Measurements from ENCODE around the gene SCAF1.
A peak's percentile ranks its signal among the peaks of the same experiment; 100 is the strongest.

The SCAF1 gene

DNA sequence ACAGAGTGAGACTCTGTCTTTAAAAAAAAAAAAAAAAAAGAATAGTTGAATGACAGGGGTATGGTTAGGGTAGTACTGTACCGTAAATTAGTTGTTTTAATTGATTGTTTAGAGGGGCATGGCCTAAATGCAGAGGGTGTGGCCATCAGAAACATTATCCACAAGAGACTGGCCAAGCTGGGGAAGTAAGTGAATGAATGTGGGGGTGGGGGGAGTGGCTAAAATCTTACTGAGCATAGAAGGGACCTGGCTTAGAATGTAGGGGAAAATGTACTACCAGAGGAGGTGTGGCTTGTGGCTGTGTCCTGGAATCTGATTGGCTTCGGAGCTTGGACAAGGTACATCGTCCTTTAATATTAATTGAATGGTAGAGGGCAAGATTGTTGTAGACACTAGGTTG, 27.5 kb downstream of the SCAF1 start:
- no peak for DNase-seq

DNA sequence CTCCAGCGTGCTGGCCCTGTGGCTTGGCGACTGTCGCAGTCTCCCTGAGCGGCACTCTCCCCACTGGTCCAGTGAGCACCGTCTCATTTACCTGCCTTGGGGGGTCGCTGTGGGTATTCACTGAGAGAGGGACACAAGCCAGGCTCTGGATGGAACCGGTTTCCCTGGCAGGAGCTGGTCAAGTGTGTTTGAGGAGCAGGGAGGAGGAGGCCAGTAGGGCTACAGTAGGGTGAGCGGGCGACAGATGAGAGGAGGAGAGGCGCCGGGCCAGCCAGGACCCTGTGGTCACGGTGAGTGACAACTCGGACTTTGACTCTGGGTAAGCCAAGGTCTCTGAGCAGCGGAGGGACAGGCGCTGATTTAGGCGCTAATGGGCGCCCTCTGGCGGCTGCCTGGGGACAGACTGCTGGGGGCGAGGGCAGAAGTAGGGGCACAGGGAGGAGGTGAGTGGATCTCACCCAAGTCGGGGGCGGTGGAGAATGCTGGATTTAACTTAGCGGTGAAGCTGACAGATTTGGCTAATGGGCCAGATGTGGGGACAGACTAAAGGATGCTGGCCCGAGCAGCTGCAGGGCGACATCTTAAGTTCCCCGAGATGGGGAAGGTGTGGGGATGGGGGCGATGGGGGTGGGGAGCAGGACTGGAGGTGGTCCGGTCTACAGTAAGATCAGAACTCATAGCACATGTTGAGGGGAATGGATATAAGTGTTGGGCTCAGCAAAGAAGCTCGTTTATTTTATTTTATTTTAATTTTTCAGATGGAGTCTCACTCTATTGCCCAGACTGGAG, 30.3 kb downstream of the SCAF1 start:
- DNase-seq: peak; percentile 84

DNA sequence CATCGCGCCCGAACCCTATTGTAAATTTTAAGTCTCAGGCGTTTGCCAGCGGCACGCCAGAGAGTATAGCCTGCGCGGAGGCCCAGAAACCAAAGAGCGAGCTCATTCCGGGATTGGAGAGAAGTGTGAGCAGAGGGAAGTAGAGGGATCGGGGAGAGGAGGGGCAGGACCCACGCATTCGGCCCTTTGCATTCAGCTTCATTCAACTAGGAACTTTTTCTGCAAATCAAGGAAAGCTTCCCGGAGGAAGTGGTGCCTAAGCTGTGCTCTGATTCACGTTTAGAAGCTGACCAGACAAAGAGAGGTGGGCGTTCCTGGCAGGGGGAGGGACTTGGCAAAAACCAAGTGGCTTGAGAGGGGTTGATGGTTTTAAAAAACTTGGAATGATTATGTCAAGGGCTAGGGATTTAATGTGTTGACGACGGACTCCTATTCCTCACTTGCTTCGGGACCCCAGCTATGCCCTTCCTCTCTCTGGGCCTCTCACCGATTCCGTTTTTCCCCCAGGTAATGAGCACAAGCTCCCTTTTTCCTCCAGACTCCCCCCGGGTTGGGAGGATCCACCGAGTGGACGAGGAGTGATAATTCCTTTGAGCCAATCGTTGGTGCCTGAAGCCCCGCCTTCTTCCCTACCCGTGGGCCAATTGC, 34.3 kb downstream of the SCAF1 start:
- DNase-seq: peak; percentile 95

DNA sequence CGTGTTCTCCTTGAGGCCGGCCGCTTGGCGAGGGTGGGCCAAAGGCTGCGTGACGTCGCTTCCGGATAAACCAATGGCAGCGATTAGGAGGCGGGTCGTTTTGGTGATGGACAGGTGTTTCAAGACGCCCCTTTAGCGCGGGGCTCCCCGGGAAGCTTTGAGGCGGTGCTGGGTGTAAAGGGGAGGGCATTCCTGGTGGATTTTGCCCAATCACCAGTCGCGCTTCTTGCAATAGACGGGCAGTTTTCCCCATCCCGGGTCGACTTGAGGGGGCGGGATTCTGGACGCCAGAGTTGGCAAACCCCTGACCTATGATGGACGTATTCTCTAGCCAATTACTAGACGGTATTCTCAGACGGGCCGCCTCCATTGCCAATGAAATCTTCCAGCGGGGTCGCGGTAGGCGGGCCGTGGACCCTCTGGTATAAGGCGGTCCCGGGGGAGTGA, 34.8 kb downstream of the SCAF1 start:
- peak; percentile 98 for DNase-seq

DNA sequence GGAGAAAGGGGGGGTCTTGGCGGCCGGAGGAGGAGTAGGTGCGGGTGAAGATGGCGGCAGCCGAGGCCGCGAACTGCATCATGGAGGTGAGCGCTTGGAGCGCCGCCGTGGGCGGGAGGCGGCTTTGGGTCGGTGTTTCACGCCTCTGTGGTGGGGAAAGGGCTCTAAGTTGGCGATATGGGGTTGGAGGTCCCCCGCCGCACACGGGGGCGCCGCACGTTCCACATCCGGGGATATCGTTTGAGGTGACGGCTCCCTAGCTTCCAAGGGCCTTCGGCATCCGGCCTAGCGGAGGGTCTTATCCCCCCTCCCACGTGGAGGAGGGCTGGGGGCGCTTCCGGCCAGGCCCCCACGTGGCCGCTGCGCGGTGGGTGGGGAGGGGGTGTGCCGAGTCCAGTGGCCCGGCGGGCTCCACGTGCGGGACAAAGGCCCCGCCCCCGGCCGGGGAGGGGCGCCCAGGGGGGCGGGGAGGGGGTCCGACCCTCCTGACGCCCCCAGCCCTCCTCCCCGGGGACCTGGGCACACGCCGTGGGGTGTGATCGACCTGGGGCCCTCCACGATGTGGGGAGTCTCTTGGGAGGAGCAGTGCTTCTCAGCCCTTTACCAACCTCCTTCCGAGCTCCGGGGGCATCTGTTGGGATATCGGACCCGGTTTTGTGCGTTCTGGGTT, 35.4 kb downstream of the SCAF1 start, which contains the start of gene PRMT1:
Gene PRMT1 (plus strand): TSS at position 41 of the 670 bp plus-strand sequence. CDS start 10 bp downstream, at position 51.
- DNase-seq: peak; percentile 65

DNA sequence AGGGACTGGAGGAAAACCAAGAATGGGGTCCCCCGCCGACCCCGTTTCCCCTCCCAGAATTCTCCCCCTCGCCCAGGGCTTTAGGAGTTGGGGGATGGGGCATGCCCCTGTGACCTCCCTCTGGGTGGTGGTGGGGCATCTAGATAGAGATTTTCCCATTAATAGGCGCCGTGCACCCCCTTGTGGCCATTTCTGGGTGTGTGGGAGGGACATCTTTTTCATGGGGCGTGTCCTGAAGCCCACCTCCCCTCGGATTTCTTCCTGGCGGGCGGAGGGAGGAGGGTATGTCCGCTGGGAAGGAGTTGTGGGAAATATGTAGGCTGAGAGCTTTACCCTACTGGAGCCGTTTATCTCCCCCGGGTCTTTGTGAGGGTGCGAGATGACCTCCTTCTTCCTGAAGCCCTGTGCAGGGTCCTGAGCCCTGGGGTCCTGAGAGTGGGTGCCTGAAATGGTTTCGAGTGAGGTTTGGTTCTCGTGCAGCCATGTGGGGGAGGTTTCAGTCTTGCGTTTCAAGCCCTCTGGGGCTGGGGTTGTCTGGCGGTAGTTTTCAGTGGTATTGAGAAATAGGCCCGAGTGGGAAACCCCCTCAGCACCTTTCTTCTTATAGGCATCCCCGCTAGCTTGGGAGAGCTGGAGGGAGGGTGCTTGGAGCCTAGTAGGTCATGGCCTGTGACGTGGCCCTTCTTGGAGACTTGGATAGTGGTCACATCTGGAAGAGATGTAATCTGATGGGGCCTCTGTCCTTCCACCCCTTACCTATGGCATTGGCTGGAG, 36.1 kb downstream of the SCAF1 start:
- DNase-seq: peak; percentile 48

DNA sequence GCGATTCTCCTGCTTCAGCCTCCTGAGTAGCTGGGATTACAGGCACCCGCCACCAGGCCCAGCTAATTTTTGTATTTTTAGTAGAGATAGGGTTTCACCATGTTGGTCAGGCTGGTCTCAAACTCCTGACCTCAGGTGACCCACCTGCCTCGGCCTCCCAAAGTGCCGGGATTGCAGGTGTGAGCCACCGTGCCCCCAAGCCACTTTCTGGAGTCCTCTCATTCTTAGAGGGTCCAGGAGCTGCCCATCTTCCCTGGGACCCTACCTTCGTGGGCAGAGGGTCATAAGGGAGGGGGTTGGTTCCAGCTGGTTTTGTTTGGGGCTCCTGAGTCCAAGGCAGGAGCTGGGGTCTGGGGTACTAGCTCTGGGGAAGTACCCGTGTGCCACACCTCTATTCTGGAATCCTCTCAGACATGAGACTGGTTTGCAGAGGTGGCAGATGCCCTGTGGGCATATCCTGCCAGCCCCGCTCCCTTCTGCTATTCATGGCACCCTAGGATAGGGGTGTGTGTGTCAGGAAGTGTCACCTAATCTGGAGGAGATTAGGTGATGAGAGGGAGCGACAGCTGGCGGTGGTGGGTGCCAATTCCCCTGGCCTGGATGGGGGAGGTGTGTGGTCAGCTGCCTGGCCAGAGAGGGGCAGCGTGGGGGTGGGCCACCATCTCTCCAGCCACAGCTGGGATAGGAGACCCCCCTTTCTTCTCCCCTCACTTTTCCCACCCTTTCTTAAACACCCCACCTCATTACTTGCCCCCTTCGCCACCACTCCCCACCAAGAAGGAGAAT, 37.2 kb downstream of the SCAF1 start:
- no peak for DNase-seq

DNA sequence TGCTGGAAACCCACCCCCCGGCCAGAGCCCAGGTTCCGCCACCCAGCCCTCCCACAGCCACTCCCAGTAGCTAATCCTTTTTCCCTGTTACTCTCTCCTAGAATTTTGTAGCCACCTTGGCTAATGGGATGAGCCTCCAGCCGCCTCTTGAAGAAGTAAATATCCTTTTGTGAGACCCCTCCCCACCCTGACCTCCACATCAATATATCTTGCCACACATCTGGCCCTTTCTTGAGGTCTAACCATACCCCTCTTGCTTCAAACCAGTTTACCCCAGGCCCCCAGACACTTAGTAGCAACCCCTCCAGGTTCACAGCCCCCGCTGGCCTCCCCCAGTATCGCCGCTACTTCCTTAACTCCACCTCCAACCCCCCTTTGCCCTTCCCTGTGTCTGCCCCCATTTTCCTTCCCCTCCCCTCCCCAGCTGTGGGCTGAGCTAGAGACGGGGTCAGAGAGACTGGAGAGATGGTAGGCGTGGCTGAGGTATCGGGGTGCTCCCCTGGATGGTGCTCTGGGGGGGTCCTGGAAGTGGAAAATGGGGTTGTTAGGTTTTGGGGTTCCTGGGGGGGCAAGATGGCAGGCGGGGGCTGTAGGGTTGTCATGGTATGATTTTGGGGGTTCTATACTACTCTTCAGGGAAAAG, 37.9 kb downstream of the SCAF1 start:
- DNase-seq: no peak

DNA sequence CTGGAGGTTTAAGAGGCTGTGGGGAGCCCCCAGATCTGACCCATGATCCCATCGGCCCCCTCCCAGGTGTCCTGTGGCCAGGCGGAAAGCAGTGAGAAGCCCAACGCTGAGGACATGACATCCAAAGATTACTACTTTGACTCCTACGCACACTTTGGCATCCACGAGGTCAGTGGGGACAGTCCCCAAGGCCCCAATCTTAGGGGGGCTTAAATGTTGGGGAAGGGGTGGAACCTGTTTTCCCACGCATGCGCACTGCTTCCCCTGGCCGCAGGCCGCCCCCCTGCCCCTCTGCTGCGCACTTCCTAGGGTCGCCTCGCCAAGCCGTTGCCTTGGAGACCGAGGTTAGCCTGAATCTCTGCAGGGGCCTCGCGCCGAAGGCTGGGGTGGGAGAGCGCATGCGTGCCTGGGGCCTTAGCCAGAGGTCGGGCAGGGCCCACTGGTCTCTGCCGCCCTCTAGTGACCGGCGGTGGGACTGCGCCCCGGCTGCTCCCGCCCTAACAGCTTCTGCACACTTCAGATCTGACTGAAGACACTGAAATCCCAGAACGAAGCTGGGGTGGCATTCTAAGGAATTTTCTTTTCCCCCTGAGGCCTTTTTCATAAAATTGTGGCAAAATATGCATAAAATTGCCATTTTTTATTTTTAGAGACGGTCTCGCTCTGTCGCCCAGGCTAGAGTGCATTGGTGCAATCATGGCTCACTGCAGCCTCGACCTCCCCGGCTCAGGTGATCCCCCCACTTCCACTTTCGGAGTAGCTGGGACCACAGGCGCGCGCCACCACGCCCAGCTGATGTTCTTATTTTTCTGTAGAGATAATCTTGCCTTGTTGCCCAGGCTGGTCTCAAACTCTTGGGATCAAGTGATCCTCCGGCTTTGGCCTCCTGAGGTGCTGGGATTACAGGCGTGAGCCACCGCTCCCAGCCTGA, 38.7 kb downstream of the SCAF1 start:
- DNase-seq: peak; percentile 88

DNA sequence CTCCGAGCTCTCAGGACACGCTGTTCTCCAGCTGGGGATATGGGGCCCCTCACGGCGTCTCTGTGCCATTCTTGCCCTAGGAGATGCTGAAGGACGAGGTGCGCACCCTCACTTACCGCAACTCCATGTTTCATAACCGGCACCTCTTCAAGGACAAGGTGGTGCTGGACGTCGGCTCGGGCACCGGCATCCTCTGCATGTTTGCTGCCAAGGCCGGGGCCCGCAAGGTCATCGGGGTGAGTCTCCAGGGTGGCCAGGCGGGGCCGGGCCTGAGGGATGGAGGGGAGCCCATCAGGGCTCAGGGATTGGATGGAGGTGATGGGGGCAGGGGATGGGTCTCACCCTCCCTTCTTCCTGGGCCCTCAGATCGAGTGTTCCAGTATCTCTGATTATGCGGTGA, 39.8 kb downstream of the SCAF1 start:
- no peak for DNase-seq

DNA sequence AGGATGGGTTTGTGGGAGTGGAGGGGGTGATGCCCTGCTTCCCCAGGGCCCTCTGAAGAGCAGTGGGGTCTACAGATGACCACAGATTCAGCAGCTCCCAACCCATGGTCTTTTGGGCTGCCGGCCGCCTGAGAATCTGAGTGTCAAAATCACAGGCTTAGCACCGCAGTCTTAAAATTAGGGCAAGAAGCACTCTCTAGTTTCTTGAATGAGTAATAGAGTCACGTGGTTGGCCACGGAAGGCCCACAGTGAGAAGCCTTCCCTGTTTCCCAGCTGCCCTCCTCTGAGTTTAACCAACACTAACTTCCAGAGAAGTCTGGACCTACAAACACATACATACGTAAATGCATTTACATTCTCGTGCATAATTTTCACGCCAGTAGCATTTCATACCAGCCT, 40.3 kb downstream of the SCAF1 start:
- no peak for DNase-seq

DNA sequence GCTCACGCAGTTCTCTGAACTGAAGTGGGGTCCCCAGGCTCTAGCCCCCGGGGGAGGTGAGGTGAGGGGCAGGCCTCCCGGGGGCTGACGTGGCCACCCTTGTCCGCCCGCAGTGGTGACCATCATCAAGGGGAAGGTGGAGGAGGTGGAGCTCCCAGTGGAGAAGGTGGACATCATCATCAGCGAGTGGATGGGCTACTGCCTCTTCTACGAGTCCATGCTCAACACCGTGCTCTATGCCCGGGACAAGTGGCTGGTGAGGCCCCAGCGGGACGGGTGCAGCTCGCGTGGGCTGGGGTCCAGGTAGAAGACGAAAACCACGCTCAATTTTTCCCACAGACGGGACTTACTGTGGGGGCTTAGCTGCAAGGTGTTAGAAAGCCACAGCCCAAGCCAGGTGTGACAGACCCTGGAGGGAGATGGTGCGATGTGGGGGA, 41.8 kb downstream of the SCAF1 start:
- DNase-seq: no peak

DNA sequence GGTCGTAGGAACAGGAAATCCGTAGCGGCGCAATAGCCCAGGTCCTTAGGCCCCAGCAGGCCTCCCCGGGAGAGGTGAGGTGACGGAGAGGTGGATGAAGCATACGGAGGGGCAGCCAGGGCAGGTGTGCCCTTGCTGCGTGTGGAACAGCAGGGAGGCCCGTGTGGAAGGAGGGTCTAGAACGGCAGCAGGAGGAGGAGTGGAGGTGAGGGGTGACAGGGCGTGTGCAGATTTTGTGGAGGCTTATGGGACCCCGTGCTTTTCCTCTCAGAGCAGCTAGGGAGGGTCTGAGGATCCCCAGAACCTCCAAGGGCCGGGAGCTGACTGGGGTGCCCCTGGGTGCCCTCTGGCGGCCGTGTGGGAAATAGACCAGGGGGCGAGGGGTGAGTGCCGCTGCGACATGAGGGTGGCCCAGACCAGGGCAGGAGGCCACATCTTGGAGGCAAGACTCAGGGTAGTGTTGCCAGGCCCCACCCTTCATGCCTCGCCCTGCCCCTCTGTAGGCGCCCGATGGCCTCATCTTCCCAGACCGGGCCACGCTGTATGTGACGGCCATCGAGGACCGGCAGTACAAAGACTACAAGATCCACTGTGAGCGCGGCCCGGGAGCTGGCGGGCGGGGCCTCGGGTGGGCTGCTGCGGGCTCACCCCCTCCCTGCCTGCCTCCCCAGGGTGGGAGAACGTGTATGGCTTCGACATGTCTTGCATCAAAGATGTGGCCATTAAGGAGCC, 42.4 kb downstream of the SCAF1 start:
- DNase-seq: no peak

DNA sequence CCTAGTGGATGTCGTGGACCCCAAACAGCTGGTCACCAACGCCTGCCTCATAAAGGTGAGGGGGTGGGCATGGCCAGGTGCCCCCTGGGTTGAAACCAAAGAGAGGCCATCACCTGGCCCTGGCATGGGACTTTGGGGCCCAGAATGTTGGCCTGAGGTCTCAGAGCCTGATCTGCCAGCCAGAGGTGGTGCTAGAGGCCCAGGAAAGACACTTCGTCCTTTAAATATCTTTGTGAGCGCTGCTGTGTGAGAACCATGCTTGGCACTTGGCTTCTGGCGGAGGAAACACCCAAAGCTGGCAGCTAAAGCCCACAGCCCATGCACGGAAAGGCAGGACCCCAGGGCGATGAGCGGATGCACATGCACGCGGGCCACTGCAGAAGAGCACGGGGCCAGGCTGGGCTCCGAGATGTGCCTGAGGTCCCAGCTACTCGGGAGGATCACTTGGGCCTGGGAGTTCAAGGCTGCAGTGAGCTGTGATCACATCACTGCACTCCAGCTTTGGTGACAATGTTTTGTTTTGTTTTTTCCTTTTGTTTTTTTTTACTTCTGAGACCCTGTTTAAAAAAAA, 43.1 kb downstream of the SCAF1 start:
- no peak for DNase-seq

DNA sequence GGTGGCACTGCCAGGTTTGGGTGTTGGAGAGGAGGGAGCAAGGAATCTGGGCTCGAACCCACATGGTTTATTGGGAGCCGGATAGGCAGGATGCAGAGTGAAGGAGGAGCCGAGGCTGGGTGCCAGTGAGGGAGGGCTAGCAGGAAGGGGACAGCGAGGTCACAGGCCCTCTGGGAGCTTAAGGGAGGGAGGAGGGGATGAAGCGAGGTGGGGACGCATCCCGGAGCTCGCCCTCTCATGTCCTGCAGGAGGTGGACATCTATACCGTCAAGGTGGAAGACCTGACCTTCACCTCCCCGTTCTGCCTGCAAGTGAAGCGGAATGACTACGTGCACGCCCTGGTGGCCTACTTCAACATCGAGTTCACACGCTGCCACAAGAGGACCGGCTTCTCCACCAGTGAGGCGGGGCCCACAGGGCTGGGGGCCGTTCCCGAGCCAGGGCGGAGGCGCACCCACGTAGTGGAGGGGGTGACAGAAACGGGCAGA, 43.9 kb downstream of the SCAF1 start:
- no peak for DNase-seq

DNA sequence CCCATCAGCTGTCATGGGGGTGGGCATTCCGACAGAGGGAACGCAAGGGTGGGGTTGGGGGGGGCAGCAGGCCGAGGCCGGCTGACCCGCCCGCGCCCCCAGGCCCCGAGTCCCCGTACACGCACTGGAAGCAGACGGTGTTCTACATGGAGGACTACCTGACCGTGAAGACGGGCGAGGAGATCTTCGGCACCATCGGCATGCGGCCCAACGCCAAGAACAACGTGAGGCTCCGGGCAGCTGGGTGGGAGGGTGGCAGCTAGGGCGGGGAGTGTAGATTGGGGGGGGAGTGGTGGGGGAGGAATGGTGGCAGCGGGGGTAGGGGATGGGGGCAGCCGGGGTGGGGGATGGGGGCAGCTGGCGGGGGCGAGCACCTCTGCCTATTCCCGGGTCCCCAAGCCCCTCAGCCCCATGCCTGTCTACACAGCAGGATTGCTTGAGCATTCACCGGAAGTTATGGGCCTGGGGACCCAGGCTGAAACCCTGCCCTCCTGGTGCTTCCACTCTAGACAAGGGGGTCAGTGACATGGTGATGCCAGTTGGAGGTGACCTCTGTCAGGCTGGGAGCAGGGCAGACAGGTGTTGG, 44.6 kb downstream of the SCAF1 start:
- no peak for DNase-seq

DNA sequence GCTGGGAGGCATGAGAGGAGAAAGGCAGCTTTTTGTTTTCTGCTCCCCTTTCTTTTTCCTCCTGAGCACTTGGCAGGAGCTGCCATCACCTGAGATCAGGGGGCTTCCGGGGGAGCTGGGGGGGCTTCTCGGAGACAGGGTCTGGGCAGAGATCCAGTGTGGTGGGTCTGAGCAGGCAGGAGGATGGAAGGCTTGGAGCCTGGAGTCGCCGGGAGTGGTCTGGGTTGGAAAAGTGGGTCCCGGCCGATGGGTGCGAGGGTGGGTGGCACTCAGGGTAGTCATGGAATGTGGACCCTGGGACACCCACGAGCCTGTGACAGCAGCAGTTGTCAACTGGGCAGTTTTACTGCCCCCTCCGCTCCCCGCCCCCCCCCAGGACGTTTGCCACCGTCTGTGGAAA, 45.1 kb downstream of the SCAF1 start:
- DNase-seq: no peak

DNA sequence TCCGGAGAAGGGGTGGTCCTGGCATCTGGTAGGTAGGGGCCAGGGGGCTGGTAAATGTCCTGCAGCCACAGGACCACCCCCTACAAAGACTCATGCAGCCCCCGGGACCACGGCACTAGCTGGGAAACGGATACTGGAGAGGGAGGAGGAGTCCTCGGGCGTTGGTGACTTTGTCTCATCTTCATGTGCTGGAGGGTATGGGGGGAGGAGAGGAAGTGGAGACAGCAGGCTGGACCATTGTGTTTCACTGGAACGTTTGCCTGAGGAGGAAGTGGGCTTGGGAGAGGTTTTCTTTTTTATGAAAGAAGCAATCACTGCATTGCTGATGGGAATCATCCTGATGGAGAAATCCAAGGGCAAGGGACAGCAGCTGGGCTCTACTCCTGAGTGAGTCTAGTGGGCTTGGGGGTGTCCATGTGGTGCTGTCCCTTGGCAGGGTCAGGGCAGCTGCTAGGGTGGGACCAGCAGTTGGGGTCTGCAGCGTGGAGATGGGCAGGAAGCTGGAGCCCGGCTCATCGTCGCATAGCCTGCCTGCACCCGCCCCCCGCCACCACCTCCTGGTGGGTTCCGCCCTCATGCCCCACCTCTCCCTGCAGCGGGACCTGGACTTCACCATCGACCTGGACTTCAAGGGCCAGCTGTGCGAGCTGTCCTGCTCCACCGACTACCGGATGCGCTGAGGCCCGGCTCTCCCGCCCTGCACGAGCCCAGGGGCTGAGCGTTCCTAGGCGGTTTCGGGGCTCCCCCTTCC, 45.7 kb downstream of the SCAF1 start:
- DNase-seq: no peak

Data from NCI-H1092 treated with DMSO at 0.1 percent for 48 hours (cell line).